Liver (tissue), 9 donors: ENCODE results near the gene KCNK7. TPM values are rescaled to one million over a fixed set of nuclear protein-coding genes. Genes with fewer than 3 reads are reported as not detected.

Experiments
- DNase-seq: peaks from one replicate; pipeline ENCODE4 v3.0.0-alpha.2; 2017; ENCODE audit warnings: low spot score
- H3K27ac ChIP-seq, 2 donors: one replicate each; pipeline ENCODE4 v1.7.0; 2013; ENCODE audit warnings: inconsistent platforms in 2 of 2, low read length in 2 of 2, control low read depth in 1 of 2, low read depth in 1 of 2, mild to moderate bottlenecking in 1 of 2
- H3K27me3 ChIP-seq, 4 donors: one replicate each; pipeline versions ENCODE4 v1.6.1 to v1.7.0; 2013; ENCODE audit warnings: low read length in 3 of 4, inconsistent platforms in 1 of 4, mild to moderate bottlenecking in 1 of 4, moderate library complexity in 1 of 4; ENCODE audit not compliant: control insufficient read depth in 4 of 4, insufficient read depth in 4 of 4
- H3K36me3 ChIP-seq, 4 donors: one replicate each; pipeline versions ENCODE4 v1.6.1 to v1.7.0; 2013; ENCODE audit warnings: low read length in 3 of 4, mild to moderate bottlenecking in 3 of 4, low read depth in 1 of 4, moderate library complexity in 1 of 4; ENCODE audit not compliant: control insufficient read depth in 4 of 4, insufficient read depth in 3 of 4
- H3K4me1 ChIP-seq, 4 donors: one replicate each; pipeline versions ENCODE4 v1.6.1 to v1.7.0; 2013; ENCODE audit warnings: low read length in 3 of 4, mild to moderate bottlenecking in 3 of 4, moderate library complexity in 1 of 4; ENCODE audit not compliant: control insufficient read depth in 4 of 4, insufficient read depth in 4 of 4
- H3K4me3 ChIP-seq, 3 donors: one replicate each; pipeline versions ENCODE4 v1.6.1 to v1.7.0; 2013; ENCODE audit warnings: low read length in 3 of 3, control low read depth in 1 of 3, low read depth in 1 of 3, mild to moderate bottlenecking in 1 of 3
- H3K9ac ChIP-seq, 2 donors: one replicate each; pipeline ENCODE4 v1.7.0; 2013; ENCODE audit warnings: low read length in 2 of 2, mild to moderate bottlenecking in 2 of 2, moderate library complexity in 2 of 2, control low read depth in 1 of 2, low read depth in 1 of 2
- H3K9me3 ChIP-seq, 4 donors: one replicate each; pipeline versions ENCODE4 v1.6.1 to v1.7.0; 2013; ENCODE audit warnings: low read length in 3 of 4; ENCODE audit not compliant: control insufficient read depth in 4 of 4
- EGR1 ChIP-seq, 2 donors: IDR thresholded peaks; 2 replicates each; pipeline ENCODE4 v1.6.1; 2016 to 2018; ENCODE audit warnings: antibody characterized with exemption in 2 of 2, low read depth in 2 of 2
- FOXA1 ChIP-seq: IDR thresholded peaks from 2 replicates; pipeline ENCODE4 v1.6.1; 2016; ENCODE audit warnings: antibody characterized with exemption
- FOXA2 ChIP-seq: IDR thresholded peaks from 2 replicates; pipeline ENCODE4 v1.6.1; 2016; ENCODE audit warnings: antibody characterized with exemption
- GABPA ChIP-seq, 2 donors: IDR thresholded peaks in 1 of 2; conservative IDR thresholded peaks in 1 of 2; 2 replicates each; pipeline ENCODE4 v1.6.1; 2016; ENCODE audit warnings: antibody characterized with exemption in 2 of 2, mild to moderate bottlenecking in 1 of 2, moderate library complexity in 1 of 2
- HNF4A ChIP-seq, 2 donors: conservative IDR thresholded peaks; 2 replicates each; pipeline ENCODE4 v1.6.1; 2016; ENCODE audit warnings: antibody characterized with exemption in 2 of 2, mild to moderate bottlenecking in 2 of 2
- HNF4G ChIP-seq: IDR thresholded peaks from 2 replicates; pipeline ENCODE4 v1.6.1; 2016; ENCODE audit warnings: antibody characterized with exemption
- RAD21 ChIP-seq, 2 donors: IDR thresholded peaks; 2 replicates each; pipeline ENCODE4 v1.6.1; 2016; ENCODE audit warnings: antibody characterized with exemption in 2 of 2, mild to moderate bottlenecking in 2 of 2
- REST ChIP-seq: IDR thresholded peaks from 2 replicates; pipeline ENCODE4 v1.6.1; 2016; ENCODE audit warnings: antibody characterized with exemption, mild to moderate bottlenecking
- RXRA ChIP-seq, 2 donors: IDR thresholded peaks; 2 replicates each; pipeline ENCODE4 v1.6.1; 2017 to 2018; ENCODE audit warnings: antibody characterized with exemption in 2 of 2, mild to moderate bottlenecking in 1 of 2
- TAF1 ChIP-seq: conservative IDR thresholded peaks from 2 replicates; pipeline ENCODE4 v1.6.1; 2016; ENCODE audit warnings: antibody characterized with exemption, mild to moderate bottlenecking
- YY1 ChIP-seq: IDR thresholded peaks from 2 replicates; pipeline ENCODE4 v1.6.1; 2016; ENCODE audit warnings: antibody characterized with exemption, mild to moderate bottlenecking
- ZBTB33 ChIP-seq: IDR thresholded peaks from 2 replicates; pipeline ENCODE4 v1.6.1; 2016; ENCODE audit warnings: antibody characterized with exemption
- WGBS: extraction: QIAGEN DNeasy Blood & Tissue Kit; methylation state at CpG from one replicate; pipeline ENCODE4 v1.1.7; 2013; 5-methylcytosine and 5-hydroxymethylcytosine counted together
- polyA plus RNA-seq, 2 donors: library from polyadenylated mRNA; stranded (reverse) in 1 of 2; unstranded in 1 of 2; fragments of 200-250 nt in 1 of 2; fragments of >200 nt in 1 of 2; fragmentation: Nextera tagmentation in 1 of 2; extraction: Ambion mirVana in 1 of 2; gene quantifications; one replicate each; pipeline versions ENCODE4 v1.2.1 to v1.2.3, GENCODE V29; 2013 to 2015
- total RNA-seq, 2 donors: library from RNA; depleted of rRNA; stranded (reverse); fragments of >200 nt; gene quantifications; one replicate each; pipeline ENCODE4 v1.2.3, GENCODE V29; 2014
- TF ChIP-seq, protein P1 (sequence below): IDR thresholded peaks from 2 replicates; pipeline ENCODE4 v1.6.1; 2016; ENCODE audit warnings: antibody characterized with exemption
- TF ChIP-seq, protein P2 (sequence below): IDR thresholded peaks from 2 replicates; pipeline ENCODE4 v1.6.1; 2016; ENCODE audit warnings: antibody characterized with exemption
- TF ChIP-seq, protein P3 (sequence below): fragments of 150-350 bp; IDR thresholded peaks from 2 replicates; pipeline ENCODE4 v1.5.1; 2017; ENCODE audit warnings: improper control_type of control experiment, low read depth, low read length; ENCODE audit not compliant: missing input control
- donor health status: healthy.
- donor health status: healthy.
- donor health status: healthy.
- donor health status: healthy.
- donor health status: healthy.

Gene KCNK7
- total and polyA plus RNA-seq, 4 donors = 0.14 to 0.32 (median 0.24) TPM

- WGBS = 90% methylated on average over 3 of the region's 3 CpGs
- H3K27ac ChIP-seq = no peak overlapping the region
- no peak overlapping the region for H3K9ac ChIP-seq
- H3K4me1 ChIP-seq = peaks cover 0 to 9% (median 5%) of the 10 kb centered on the region in 4 donors
- no peaks in the 10 kb centered on the region for H3K9me3 ChIP-seq
- TF ChIP-seq, protein P1, sequence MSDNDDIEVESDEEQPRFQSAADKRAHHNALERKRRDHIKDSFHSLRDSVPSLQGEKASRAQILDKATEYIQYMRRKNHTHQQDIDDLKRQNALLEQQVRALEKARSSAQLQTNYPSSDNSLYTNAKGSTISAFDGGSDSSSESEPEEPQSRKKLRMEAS = no peak
- TF ChIP-seq EGR1 (IDR thresholded peaks at IDR 0.05; ENCODE audit: low read depth in 2 of 2) (no peak), RXRA (IDR thresholded peaks at IDR 0.05) (no peak), GABPA (IDR thresholded peaks at IDR 0.05 in 1 of 2, conservative IDR thresholded peaks at IDR 0.05 in 1 of 2) (no peak)
- H3K27me3 ChIP-seq = no peaks in the 10 kb centered on the region
- peaks cover 0 to 7% (median 2%) of the 10 kb centered on the region in 4 donors for H3K36me3 ChIP-seq
- H3K4me3 ChIP-seq = no peak overlapping the region
- no peak for DNase-seq
These were observed 13.7 kb downstream of the KCNK7 start for GRCh38 chr11:65581928-65582327.

- TF ChIP-seq HNF4A (conservative IDR thresholded peaks at IDR 0.05) (no peak), REST (no peak), HNF4G (no peak), FOXA2 (no peak), GABPA (IDR thresholded peaks at IDR 0.05 in 1 of 2, conservative IDR thresholded peaks at IDR 0.05 in 1 of 2) (no peak), ZBTB33 (no peak), FOXA1 (no peak), RAD21 (IDR thresholded peaks at IDR 0.05) (no peak), TAF1 (no peak), EGR1 (IDR thresholded peaks at IDR 0.05; ENCODE audit: low read depth in 2 of 2) (no peak), YY1 (no peak), RXRA (IDR thresholded peaks at IDR 0.05) (no peak)
- TF ChIP-seq, protein P1 = no peak
- TF ChIP-seq, protein P2, sequence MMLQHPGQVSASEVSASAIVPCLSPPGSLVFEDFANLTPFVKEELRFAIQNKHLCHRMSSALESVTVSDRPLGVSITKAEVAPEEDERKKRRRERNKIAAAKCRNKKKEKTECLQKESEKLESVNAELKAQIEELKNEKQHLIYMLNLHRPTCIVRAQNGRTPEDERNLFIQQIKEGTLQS = no peak
- TF ChIP-seq, protein P3, sequence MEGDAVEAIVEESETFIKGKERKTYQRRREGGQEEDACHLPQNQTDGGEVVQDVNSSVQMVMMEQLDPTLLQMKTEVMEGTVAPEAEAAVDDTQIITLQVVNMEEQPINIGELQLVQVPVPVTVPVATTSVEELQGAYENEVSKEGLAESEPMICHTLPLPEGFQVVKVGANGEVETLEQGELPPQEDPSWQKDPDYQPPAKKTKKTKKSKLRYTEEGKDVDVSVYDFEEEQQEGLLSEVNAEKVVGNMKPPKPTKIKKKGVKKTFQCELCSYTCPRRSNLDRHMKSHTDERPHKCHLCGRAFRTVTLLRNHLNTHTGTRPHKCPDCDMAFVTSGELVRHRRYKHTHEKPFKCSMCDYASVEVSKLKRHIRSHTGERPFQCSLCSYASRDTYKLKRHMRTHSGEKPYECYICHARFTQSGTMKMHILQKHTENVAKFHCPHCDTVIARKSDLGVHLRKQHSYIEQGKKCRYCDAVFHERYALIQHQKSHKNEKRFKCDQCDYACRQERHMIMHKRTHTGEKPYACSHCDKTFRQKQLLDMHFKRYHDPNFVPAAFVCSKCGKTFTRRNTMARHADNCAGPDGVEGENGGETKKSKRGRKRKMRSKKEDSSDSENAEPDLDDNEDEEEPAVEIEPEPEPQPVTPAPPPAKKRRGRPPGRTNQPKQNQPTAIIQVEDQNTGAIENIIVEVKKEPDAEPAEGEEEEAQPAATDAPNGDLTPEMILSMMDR = no peak
- H3K9ac ChIP-seq = no peak overlapping the region
- no peak for DNase-seq
- no peaks in the 10 kb centered on the region for H3K9me3 ChIP-seq
- peaks cover 0 to 7% (median 2%) of the 10 kb centered on the region in 4 donors for H3K36me3 ChIP-seq
- WGBS = 94% methylated on average over 8 of the region's 8 CpGs
- H3K27me3 ChIP-seq = no peaks in the 10 kb centered on the region
- H3K4me1 ChIP-seq = peaks cover 0 to 20% (median 12%) of the 10 kb centered on the region in 4 donors
- H3K27ac ChIP-seq = no peak overlapping the region
- H3K4me3 ChIP-seq = no peak overlapping the region
These were observed 14.8 kb downstream of the KCNK7 start for GRCh38 chr11:65580756-65581155.
